OCI-LY1 (cell line): ENCODE measurements around the gene PTPRM.

Experiments
- EZH2 ChIP-seq: fragments of 200-600 bp; sonication (generic), shearing (Covaris generic); IDR thresholded peaks from 2 replicates; pipeline ENCODE4 v1.8.0; 2017; ENCODE audit warnings: borderline replicate concordance, mixed run types, mild to moderate bottlenecking, antibody characterized with exemption, low read length, moderate library complexity, mixed read lengths
- TF ChIP-seq, protein P1 (sequence below): fragments of 200-600 bp; sonication (generic), shearing (Covaris generic); IDR thresholded peaks from 2 replicates; pipeline ENCODE4 v1.5.1; 2017; ENCODE audit warnings: mild to moderate bottlenecking, antibody characterized with exemption, low read length, moderate library complexity, mixed read lengths

DNA sequence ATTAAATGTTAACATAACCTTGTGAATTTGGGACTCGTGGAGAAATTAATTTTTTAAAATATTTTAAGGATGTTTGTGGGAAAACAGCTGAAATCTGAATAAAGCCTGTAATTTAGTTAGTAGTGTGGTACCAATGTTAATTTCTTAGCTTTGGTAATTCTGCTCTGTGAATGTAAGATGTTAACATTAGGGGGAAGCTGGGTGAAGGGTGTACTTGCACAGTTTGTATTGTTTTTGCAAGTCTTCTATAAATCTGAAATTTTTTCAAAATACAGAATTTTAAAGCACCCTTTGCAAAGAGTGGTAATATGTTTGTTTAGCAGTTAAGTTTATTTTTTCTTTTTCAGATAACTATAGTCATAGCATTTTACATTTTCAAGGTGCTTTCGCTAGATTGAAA, 4.5 kb downstream of the PTPRM start:
- TF ChIP-seq, protein P1, sequence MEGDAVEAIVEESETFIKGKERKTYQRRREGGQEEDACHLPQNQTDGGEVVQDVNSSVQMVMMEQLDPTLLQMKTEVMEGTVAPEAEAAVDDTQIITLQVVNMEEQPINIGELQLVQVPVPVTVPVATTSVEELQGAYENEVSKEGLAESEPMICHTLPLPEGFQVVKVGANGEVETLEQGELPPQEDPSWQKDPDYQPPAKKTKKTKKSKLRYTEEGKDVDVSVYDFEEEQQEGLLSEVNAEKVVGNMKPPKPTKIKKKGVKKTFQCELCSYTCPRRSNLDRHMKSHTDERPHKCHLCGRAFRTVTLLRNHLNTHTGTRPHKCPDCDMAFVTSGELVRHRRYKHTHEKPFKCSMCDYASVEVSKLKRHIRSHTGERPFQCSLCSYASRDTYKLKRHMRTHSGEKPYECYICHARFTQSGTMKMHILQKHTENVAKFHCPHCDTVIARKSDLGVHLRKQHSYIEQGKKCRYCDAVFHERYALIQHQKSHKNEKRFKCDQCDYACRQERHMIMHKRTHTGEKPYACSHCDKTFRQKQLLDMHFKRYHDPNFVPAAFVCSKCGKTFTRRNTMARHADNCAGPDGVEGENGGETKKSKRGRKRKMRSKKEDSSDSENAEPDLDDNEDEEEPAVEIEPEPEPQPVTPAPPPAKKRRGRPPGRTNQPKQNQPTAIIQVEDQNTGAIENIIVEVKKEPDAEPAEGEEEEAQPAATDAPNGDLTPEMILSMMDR: no peak
- no peak for TF ChIP-seq EZH2
